Activated naive CD4-positive, alpha-beta T cell treated with anti-CD3 and anti-CD28 coated beads, Interleukin-2, amount 50 U/mL, for 24 hours (primary cell): Measurements from ENCODE around the gene ZNF273.

ENCODE experiments used
- H3K27ac Mint-ChIP-seq: one replicate; pipeline ENCODE4 v1.8.0; 2021; ENCODE audit warnings: mild to moderate bottlenecking, mixed read lengths
- H3K27me3 Mint-ChIP-seq: one replicate; pipeline ENCODE4 v1.8.0; 2021; ENCODE audit warnings: mixed read lengths
- H3K36me3 Mint-ChIP-seq: one replicate; pipeline ENCODE4 v1.8.0; 2021; ENCODE audit warnings: mixed read lengths
- H3K4me1 Mint-ChIP-seq: one replicate; pipeline ENCODE4 v1.8.0; 2021; ENCODE audit warnings: mixed read lengths
- H3K4me3 Mint-ChIP-seq: one replicate; pipeline ENCODE4 v1.8.0; 2021; ENCODE audit warnings: mild to moderate bottlenecking, mixed read lengths
- H3K9me3 Mint-ChIP-seq: one replicate; pipeline ENCODE4 v1.8.0; 2021; ENCODE audit warnings: mixed read lengths

The ZNF273 gene

DNA sequence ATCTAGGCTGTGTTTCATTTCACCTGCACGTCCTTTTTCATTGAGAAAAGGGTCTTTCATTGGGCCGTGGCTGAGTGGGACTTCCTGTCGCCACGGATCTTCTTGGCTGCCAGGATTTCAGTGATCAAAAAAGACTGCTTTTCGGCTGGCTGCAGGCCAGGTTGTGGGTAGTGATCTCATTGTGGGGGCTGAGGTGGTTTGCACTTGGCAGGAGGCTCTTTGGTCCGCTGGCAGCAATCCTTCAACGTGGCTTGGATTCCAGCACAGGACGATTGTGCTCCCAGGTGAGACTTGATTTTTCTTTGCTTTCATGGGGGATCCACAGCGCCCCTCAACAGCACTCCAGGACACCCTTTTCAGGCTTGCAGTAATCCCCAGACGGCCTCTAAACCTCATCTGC lies 29.0 kb upstream of the ZNF273 start:
- Mint-ChIP-seq H3K36me3 (peaks cover 2% of the 10 kb centered on the region), H3K27me3 (peaks cover 12% of the 10 kb centered on the region), H3K4me3 (no peak overlapping the region), H3K27ac (no peak overlapping the region), H3K4me1 (peaks cover 8% of the 10 kb centered on the region), H3K9me3 (no peaks in the 10 kb centered on the region)

DNA sequence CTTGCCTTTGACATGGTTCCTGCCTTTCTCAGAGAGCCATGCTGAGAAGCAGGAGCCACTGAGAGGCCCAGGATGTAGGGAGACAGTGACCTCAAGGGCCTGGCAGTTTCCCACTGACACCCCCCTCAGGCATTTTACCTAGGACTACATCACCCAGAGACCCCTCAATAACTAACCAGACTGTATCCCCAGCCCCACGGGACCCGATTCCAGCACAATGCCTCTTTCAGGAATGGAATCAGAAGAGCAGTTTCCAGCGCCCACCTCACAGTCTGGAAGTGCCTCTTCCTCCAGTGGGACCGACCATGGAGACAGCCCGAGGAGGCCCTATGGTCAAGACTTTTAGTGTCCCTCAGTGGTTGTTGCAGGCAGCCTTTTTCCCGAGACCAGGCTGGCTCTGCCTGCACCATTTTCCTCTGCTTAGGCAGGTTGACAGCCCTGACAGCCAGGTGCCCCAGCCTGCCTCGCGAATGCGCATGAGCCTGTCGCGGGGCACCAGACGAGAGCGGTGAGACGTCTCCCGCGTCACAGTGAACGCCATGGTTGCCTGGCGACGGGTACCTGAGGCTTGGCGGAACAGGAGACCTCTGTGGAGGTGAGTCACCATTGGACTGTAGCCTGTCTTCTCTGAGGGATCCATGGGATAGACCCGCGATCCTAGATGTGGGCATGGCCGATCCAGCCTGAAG lies 28.4 kb upstream of the ZNF273 start:
- Mint-ChIP-seq H3K4me1 (peaks cover 8% of the 10 kb centered on the region), H3K36me3 (peaks cover 2% of the 10 kb centered on the region), H3K27me3 (peaks cover 12% of the 10 kb centered on the region), H3K27ac (no peak overlapping the region), H3K4me3 (no peak overlapping the region), H3K9me3 (no peaks in the 10 kb centered on the region)

DNA sequence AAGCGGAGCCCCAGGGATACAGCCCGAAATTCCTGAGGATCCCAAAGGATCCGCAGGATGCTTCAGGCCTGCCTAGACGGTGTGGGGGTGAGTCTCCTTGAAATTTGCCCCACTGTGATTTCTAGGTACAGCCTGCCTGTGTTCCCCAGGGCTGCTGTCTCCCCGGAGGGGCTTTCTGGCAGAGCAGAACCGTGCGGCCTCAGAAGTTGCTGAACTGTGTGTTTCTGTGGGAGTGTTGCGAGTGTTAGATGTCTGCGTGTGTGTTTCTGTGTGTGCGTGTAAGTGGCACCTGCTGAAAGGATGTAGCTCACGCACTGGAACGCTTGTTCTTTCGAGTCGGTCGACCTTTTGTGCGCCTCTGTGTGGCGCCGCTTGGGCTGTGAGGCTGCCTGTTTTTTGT lies 27.8 kb upstream of the ZNF273 start:
- Mint-ChIP-seq H3K9me3 (no peaks in the 10 kb centered on the region), H3K27me3 (peaks cover 12% of the 10 kb centered on the region), H3K27ac (no peak overlapping the region), H3K4me3 (no peak overlapping the region), H3K36me3 (peaks cover 2% of the 10 kb centered on the region), H3K4me1 (peaks cover 8% of the 10 kb centered on the region)

DNA sequence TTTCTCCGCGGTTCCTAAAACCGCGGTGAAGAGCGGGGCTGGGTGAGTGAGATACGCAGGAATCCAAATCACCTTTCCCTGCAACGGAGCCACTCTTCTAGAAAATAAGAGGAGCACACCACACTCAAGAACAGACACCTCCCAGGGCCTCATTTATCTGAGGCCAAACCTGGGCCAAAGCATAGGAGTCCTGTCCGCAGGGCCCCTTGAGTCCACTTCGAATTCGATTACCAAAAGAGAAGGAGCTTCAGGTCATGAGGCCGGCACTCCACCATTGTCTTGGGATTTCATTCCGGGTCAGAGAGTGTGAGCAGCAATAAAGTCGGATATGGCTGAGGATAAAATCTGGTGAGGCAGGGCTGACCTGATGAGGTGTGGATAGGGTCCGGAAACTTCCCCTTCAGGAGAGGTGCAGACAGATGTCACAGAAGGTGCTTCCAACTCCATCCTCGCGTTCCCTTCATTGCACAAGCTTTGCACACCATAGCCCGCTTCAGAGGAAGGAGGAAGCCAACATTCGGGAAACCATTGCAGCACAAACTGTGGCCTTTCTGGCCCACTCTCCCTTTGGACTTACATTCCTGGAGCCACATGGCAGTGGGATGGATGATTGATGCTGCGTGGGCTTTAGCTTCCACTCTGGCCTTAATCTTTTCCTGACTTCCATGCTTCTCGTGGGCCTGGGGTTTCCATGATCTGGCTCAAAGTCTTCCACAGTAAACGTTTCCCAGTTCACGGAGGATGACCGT lies 27.2 kb upstream of the ZNF273 start:
- Mint-ChIP-seq H3K27me3 (peaks cover 14% of the 10 kb centered on the region), H3K4me3 (no peak overlapping the region), H3K4me1 (peaks cover 8% of the 10 kb centered on the region), H3K36me3 (no peaks in the 10 kb centered on the region), H3K9me3 (no peaks in the 10 kb centered on the region), H3K27ac (no peak overlapping the region)

DNA sequence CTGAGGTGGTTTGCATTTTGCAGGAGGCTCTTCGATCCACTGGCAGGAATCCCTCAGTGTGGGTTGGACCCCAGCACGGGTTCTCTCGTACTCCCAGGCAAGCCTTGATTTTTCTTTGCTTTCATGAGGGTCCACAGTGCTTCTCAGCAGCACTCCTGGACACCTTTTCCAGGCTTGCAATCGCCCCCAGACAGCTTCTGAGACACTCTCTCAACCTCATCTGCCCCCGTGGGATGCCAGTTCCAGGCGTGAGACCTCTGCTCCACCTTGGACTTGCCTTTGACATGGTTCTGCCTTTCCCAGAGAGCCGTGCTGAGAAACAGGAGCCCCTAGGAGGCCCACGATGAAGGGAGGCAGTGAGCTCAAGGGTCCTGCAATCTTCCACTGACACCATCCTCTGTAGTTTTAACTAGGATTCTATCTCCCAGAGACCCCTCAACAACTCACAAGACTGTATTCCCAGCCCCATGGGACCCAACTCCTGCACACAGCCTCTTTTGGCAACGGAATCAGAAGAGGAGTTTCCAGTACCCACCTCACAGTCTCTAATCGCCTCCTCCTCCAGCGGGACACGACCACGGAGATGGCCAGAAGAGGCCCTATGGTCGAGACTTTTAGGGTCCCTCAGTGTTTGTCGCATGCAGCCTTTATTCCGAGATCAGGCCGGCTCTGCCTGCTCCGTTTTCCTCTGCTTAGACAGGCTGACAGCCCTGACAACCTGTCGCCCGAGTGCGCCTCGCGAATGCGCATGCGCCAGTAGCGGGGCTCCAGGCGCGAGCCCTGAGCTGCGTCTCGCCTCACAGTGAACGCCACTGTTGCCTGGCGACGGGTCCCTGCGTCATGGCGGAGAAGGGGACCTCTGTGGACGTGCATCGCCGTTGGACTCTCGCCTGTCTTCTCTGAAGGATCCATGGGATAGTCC lies 26.0 kb upstream of the ZNF273 start:
- Mint-ChIP-seq H3K36me3 (no peaks in the 10 kb centered on the region), H3K27me3 (peaks cover 16% of the 10 kb centered on the region), H3K4me3 (peak overlapping the region; percentile 72), H3K27ac (no peak overlapping the region), H3K9me3 (no peaks in the 10 kb centered on the region), H3K4me1 (peaks cover 8% of the 10 kb centered on the region)

DNA sequence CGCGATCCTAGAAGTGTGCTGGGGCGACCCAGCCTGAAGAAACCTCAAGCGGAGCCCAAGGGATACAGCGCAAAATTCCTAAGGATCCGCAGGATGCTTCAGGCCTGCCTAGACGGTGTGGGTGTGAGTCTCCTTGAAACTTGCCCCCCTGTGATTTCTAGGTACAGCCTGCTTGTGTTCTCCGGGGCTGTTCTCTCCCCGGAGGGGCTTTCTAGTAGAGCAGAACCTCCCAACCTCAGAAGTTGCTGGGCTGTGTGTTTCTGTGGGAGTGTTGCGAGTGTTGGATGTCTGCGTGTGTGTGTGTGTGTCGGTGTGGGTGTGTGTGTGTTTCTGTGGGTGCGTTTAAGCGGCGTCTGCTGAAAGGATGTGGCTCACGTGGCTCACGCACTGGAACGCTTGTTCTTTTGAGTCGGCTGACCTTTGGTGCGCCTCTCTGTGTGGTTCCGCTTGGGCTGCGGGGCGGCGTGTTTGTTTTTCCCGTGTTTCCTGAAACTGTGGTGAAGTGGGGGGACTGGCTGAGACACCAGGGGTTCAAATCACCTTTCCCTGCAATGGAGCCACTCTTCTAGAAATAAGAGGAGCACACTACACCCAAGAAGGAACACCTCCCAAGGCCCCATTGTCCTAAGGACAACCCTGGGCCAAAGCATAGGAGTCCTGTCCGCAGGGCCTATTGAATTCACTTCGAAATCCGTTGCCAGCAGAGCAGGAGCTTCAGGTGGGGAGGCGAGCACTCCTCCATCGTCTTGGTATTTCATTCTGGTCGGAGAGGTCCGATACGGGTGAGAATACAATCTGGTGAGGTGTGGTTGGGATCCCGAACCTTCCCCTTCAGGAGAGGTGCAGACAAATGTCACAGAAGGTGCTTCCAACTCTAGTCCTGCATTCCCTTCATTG lies 25.1 kb upstream of the ZNF273 start:
- Mint-ChIP-seq H3K4me1 (peaks cover 15% of the 10 kb centered on the region), H3K27ac (peak overlapping the region; percentile 1), H3K27me3 (peaks cover 20% of the 10 kb centered on the region), H3K9me3 (no peaks in the 10 kb centered on the region), H3K36me3 (no peaks in the 10 kb centered on the region), H3K4me3 (peak overlapping the region; percentile 72)

DNA sequence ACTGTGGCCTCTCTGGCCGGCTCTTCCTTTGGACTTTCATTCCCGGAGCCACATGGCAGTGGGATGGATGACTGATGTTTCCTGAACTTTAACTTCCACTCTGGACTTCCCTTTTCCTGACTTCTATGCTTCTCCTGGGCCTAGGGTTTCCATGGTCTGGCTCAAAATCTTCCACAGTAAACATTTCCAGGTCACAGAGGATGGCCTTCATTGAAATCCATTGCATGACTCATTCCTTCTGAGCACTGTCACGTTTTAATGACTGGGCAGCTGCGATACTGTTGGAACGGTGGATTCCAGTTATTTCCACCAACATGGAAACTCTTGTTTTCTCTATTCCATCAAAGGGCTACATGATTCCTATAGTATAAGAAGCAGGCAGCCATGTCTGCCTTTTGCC lies 24.4 kb upstream of the ZNF273 start:
- H3K36me3 Mint-ChIP-seq, result no peaks in the 10 kb centered on the region
- no peak overlapping the region for H3K27ac Mint-ChIP-seq
- H3K9me3 Mint-ChIP-seq, result no peaks in the 10 kb centered on the region
- H3K27me3 Mint-ChIP-seq, result peaks cover 26% of the 10 kb centered on the region
- H3K4me1 Mint-ChIP-seq, result peaks cover 16% of the 10 kb centered on the region
- no peak overlapping the region for H3K4me3 Mint-ChIP-seq

DNA sequence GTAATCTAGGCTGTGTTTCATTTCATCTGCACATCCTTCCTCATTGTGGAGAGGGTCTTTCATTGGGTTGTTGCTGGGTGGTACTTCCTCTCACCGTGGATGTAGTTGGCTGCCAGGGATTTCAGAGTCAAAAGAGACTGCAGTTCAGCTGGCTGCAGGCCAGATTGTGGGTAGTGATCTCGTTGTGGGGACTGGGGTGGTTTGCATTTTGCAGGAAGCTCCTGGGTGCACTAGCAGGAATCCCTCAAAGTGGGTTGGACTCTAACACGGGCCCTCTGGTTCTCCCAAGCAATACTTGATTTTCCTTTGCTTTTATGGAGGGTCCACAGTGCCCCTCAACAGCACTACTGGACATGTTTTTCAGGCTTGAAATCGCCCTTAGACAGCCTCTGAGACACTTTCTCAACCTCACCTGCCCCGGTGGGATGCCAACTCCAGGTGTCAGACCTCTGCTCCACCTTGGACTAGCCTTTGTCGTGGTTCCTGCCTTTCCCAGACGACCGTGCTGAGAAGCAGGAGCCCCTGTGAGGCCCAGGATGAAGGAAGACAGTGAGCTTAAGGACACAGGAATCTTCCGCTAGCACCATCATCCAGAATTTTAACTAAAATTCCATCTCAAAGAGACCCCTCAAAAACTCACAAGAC lies 23.9 kb upstream of the ZNF273 start:
- Mint-ChIP-seq H3K36me3 (no peaks in the 10 kb centered on the region), H3K4me3 (no peak overlapping the region), H3K27ac (no peak overlapping the region), H3K9me3 (no peaks in the 10 kb centered on the region), H3K27me3 (peaks cover 31% of the 10 kb centered on the region), H3K4me1 (peaks cover 16% of the 10 kb centered on the region)

DNA sequence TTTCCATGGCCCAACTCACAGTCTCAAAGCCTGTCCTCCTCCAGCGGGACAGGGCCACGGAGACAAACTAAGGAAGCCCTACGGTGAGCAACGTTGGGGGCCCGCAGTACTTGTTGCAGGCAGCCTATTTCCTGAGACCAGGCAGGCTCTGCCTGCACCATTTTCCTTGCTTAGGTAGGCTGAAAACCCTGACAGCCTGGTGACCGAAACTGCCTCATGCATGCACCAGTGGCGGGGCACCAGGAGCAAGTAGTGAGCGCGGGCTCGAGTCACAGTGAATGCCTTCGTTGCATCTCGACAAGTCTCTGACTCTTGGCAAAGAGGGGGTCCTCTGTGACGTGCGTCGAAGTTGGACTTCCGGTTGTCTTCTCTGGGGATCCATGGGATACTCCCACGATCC lies 23.3 kb upstream of the ZNF273 start:
- Mint-ChIP-seq H3K27me3 (peaks cover 37% of the 10 kb centered on the region), H3K4me3 (no peak overlapping the region), H3K27ac (no peak overlapping the region), H3K36me3 (no peaks in the 10 kb centered on the region), H3K9me3 (no peaks in the 10 kb centered on the region), H3K4me1 (peaks cover 16% of the 10 kb centered on the region)

DNA sequence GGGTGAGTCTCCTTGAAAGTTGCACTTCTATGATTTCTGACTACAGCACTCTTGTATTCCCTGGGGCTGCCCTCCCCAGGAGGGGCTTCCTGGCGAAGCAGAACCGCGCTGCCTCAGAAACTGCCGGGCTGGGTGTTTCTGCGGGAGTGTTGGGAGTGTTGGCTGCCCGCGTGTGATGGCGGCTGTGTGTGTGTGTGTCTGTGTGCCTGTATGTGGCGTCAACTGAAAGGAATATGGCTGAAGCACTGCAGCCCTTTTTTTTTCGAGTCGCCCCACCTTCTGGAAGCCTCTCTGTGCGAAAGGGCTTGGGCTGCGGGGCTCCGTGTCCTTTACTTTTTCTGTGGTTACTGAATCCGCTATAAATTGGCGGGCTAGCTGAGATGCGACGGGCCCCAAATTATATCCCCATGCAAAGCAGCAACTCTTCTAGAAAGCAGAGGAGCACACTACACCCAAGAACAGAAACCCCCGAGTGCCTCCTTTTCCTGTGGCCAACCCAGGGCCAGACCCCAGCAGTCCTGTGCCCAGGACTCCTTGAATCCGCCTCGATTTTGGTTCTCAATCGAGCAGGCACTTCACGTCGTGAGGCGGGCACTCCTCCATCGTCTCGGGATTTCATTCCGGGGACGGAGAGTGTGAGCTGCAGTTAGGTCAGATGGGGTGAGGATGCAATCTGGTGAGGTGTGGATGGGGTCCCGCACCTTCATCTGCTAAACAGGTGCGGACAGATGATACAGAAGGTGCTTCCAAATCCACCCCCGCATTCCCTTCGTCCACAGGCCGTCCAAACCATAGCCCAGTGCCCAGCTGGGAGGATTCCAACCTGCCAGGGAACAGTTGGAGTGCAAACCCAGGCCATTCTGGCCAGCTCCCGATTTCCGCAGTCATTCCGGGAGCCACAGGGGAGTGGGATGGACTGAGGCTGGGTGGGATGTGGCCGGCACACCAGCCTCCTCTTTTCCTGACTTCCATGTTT lies 22.5 kb upstream of the ZNF273 start:
- Mint-ChIP-seq H3K27ac (no peak overlapping the region), H3K9me3 (no peaks in the 10 kb centered on the region), H3K27me3 (peaks cover 41% of the 10 kb centered on the region), H3K36me3 (no peaks in the 10 kb centered on the region), H3K4me1 (peaks cover 16% of the 10 kb centered on the region), H3K4me3 (no peak overlapping the region)

DNA sequence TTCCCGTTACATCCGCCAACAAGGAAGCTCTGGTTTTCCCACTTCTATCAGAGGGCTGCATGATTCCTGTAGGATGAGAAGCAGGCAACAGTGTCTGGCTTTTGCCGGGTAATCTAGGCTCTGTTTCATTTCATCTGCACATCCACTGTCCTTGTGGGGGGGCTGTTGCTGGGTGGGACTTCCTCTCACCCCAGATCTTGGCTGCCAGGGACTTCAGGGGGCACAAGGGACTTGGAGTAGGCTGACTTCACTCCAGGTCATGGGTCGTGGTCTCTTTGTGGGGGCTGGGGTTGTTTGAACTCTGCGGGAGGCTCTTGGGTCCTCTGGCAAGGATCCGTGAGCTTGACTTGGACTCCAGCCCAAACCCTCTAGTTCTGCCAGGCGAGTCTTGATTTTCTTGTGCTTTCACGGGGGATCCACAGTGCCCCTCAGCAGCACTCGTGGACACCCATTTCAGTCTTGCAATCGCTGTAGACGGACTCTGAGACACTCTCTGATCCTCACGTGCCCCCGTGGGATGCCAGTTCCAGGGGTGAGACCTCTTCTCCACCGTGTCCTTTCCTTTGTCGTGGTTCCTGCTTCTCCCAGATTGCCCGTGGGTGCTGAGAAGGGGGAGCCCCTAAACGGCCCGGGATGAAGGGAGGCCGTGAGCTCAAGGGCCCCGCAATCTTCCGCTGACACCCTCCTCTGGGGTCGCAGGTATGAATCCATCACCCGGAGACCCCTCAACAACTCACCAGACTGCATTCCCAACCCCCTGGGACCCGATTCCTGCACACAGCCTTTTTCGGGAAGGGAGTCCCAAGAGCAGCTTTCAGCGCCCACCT lies 21.4 kb upstream of the ZNF273 start:
- Mint-ChIP-seq H3K36me3 (no peaks in the 10 kb centered on the region), H3K27ac (no peak overlapping the region), H3K9me3 (no peaks in the 10 kb centered on the region), H3K4me1 (peaks cover 16% of the 10 kb centered on the region), H3K4me3 (no peak overlapping the region), H3K27me3 (peaks cover 48% of the 10 kb centered on the region)

DNA sequence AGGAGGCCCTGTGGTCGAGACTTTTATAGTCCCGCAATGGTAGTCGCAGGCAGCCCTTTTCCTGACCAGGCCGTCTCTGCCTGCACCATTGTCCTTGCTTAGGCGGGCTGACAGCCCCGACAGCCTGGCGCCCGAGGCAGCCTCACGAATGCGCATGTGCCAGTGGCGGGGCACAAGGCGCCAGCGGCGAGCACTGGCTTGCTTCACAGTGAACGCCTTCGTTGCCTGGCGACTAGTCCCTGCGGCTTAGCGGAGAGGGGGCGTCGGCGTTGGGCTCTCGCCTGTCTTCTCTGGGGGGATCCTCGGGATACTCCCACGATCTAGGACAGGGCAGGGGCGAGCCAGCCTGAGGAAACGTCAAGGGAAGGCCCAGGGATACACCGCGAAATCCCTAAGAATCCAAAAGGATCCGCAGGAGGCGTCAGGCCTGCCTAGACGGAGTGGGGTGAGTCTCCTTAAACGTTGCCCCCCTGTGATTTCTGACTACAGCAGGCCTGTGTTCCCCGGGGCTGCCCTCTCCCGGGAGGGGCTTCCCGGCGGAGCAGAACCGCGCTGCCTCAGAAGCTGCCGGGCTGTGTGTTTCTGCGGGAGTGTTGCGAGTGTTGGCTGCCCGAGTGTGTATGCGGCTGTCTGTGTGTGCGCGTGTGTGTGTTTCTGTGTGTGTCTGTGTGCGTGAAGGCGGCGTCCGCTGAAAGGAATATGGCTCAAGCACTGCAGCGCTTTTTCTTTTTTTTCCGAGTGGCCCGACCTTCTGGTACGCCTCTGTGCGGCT lies 20.5 kb upstream of the ZNF273 start:
- peaks cover 47% of the 10 kb centered on the region for H3K27me3 Mint-ChIP-seq
- peaks cover 9% of the 10 kb centered on the region for H3K4me1 Mint-ChIP-seq
- H3K9me3 Mint-ChIP-seq, result no peaks in the 10 kb centered on the region
- H3K36me3 Mint-ChIP-seq, result no peaks in the 10 kb centered on the region
- no peak overlapping the region for H3K27ac Mint-ChIP-seq
- peak overlapping the region; percentile 72 for H3K4me3 Mint-ChIP-seq
